ENCODE measurements around the gene CTNNA2. TPM values are rescaled to one million over a fixed set of nuclear protein-coding genes. Genes with fewer than 3 reads are reported as not detected.
"Not testable (repeated sequence)": the region's sequence is repeated elsewhere in the genome, so short reads cannot be mapped to it uniquely, and the experiment has no call there.

Gene CTNNA2
- total RNA-seq, 6 donors from 2014 or later = not detected

- Histone ChIP-seq H3K27ac (no peak overlapping the region), H3K4me3 (peak overlapping the region in 1 of 4 donors; percentile 13), H3K36me3 (no peaks in the 10 kb centered on the region), H3K4me1 (no peaks in the 10 kb centered on the region), H3K27me3 (no peaks in the 10 kb centered on the region), H3K9me3 (no peaks in the 10 kb centered on the region)
- TF ChIP-seq, protein P1, sequence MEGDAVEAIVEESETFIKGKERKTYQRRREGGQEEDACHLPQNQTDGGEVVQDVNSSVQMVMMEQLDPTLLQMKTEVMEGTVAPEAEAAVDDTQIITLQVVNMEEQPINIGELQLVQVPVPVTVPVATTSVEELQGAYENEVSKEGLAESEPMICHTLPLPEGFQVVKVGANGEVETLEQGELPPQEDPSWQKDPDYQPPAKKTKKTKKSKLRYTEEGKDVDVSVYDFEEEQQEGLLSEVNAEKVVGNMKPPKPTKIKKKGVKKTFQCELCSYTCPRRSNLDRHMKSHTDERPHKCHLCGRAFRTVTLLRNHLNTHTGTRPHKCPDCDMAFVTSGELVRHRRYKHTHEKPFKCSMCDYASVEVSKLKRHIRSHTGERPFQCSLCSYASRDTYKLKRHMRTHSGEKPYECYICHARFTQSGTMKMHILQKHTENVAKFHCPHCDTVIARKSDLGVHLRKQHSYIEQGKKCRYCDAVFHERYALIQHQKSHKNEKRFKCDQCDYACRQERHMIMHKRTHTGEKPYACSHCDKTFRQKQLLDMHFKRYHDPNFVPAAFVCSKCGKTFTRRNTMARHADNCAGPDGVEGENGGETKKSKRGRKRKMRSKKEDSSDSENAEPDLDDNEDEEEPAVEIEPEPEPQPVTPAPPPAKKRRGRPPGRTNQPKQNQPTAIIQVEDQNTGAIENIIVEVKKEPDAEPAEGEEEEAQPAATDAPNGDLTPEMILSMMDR (IDR thresholded peaks at IDR 0.05) = no peak
- TF ChIP-seq EP300 (IDR thresholded peaks at IDR 0.05) (no peak), POLR2A (IDR thresholded peaks at IDR 0.05) (no peak), POLR2AphosphoS5 (IDR thresholded peaks at IDR 0.05) (no peak)
- no peak for DNase-seq
- ATAC-seq (ENCODE audit: low FRiP score in 2 of 2) = no peak
- WGBS, 2 donors = 35 to 49% methylated on average over 9 of the region's 9 CpGs
Observed at GRCh38 chr2:80080957-80081356, 568.1 kb downstream of the CTNNA2 start.

DNA sequence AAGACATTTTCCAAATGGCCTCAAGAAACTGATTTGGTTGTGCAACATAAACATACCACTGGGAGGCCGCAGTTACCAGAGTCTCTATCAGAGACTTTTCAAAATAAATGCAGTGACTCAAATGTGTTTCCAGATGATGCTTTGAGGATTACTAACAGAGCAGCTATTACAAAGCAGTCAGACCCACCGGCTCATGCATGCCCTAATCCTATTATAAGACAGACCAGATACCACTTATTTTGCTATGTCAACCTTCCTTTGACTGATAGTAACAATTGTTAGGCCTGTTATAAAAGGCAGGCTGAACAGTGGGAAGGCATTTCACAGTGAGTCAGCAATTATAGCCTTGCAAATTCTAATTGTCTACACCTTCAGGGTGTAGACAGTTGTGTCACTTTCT, 574.0 kb downstream of the CTNNA2 start:
- Histone ChIP-seq H3K9me3 (no peaks in the 10 kb centered on the region), H3K4me3 (no peak overlapping the region), H3K27me3 (no peaks in the 10 kb centered on the region), H3K4me1 (no peaks in the 10 kb centered on the region), H3K36me3 (no peaks in the 10 kb centered on the region), H3K27ac (no peak overlapping the region)
- no peak for TF ChIP-seq POLR2A (IDR thresholded peaks at IDR 0.05)
- no peak for TF ChIP-seq EP300 (IDR thresholded peaks at IDR 0.05)
- TF ChIP-seq, protein P1 (IDR thresholded peaks at IDR 0.05) = no peak
- TF ChIP-seq POLR2AphosphoS5 (IDR thresholded peaks at IDR 0.05) = no peak
- DNase-seq (no peak), ATAC-seq (ENCODE audit: low FRiP score in 2 of 2) (no peak)
- 68 to 84% methylated on average over 2 of the region's 2 CpGs for WGBS, 2 donors

DNA sequence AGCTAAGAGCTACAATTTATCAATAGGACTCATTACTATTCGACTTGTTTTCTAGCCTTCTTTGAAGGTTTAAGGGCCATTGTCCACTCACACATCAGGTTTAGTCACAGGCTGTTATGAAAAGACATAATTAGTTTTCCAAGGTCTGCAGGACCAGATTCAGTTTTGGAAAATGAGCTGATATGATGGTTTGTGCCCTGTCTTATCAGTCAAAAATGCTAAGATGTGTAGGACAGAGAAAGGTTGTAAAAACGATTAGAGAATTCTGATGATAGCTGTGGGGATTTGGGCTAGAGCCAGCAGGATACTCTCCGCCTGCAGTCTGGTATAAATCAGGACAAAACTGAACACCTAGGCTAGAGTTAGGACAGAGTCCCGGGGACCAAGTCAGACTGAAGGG, 578.4 kb downstream of the CTNNA2 start:
- ATAC-seq (ENCODE audit: low FRiP score in 2 of 2) = no peak
- H3K9me3 ChIP-seq = no peaks in the 10 kb centered on the region
- H3K4me1 ChIP-seq = no peaks in the 10 kb centered on the region
- H3K27me3 ChIP-seq = no peaks in the 10 kb centered on the region
- WGBS, 2 donors = 72 to 83% methylated on average over 4 of the region's 4 CpGs
- TF ChIP-seq, protein P1 (IDR thresholded peaks at IDR 0.05) = no peak
- no peak for TF ChIP-seq EP300 (IDR thresholded peaks at IDR 0.05)
- TF ChIP-seq POLR2A (IDR thresholded peaks at IDR 0.05) = no peak
- no peak for TF ChIP-seq POLR2AphosphoS5 (IDR thresholded peaks at IDR 0.05)
- no peak for DNase-seq
- no peak overlapping the region for H3K4me3 ChIP-seq
- H3K27ac ChIP-seq = no peak overlapping the region
- H3K36me3 ChIP-seq = no peaks in the 10 kb centered on the region

DNA sequence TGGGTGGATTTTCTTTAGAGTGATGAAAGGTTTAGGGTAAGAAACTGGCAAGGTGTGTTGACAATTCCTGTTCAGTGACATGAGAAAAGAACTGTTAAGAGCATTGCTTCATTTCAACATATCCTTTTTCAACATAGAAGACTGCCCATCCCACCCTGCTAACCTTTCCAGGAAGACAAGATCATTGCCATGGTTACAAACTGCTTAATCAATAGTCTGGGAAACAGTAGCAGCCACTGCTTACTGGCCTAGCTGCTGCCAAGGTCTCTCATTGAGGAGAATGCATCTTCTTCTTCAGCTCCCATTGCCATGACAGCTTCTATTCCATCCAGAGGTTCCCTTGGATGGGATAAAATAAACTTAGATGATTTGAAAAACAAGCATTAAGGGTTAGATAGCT, 579.6 kb downstream of the CTNNA2 start:
- DNase-seq = no peak

DNA sequence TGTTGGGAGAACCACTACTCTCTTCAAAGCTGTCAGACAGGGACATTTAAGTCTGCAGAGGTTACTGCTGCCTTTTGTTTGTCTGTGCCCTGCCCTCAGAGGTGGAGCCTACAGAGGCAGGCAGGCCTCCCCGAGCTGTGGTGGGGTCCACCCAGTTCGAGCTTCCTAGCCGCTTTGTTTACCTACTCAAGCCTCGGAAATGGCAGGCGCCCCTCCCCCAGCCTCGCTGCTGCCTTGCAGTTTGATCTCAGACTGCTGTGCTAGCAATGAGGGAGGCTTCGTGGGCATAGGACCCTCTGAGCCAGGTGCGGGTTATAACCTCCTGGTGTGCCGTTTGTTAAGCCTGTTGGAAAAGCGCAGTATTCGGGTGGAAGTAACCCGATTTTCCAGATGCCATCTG, 585.7 kb downstream of the CTNNA2 start:
- 79 to 83% methylated on average over 11 to 12 of the region's 12 CpGs for WGBS, 2 donors

More for the DNA sequence above, 579.6 kb downstream of the CTNNA2 start:
- TF ChIP-seq POLR2A (IDR thresholded peaks at IDR 0.05) (no peak), POLR2AphosphoS5 (IDR thresholded peaks at IDR 0.05) (no peak), EP300 (IDR thresholded peaks at IDR 0.05) (no peak)
- TF ChIP-seq, protein P1 (IDR thresholded peaks at IDR 0.05) = no peak
- no peaks in the 10 kb centered on the region for H3K9me3 ChIP-seq
- H3K36me3 ChIP-seq = no peaks in the 10 kb centered on the region
- H3K4me1 ChIP-seq = no peaks in the 10 kb centered on the region
- H3K4me3 ChIP-seq = no peak overlapping the region
- ATAC-seq (ENCODE audit: low FRiP score in 2 of 2) = no peak
- H3K27ac ChIP-seq = no peak overlapping the region
- H3K27me3 ChIP-seq = no peaks in the 10 kb centered on the region

More for the DNA sequence above, 585.7 kb downstream of the CTNNA2 start:
- not testable (repeated sequence) for H3K4me3 ChIP-seq; H3K9me3 ChIP-seq; H3K27me3 ChIP-seq; H3K4me1 ChIP-seq; ATAC-seq (ENCODE audit: low FRiP score in 2 of 2); H3K27ac ChIP-seq; H3K36me3 ChIP-seq
- peak in 1 of 2 donors; percentile 16 for DNase-seq
